SK-N-SH treated with all-trans-retinoic acid at 6 μM for 48 hours (cell line): Measurements from ENCODE around the gene CERS4.

ENCODE experiments used
- CSDC2 ChIP-seq: fragments of 250-450 bp; sonication (Bioruptor Pico); IDR thresholded peaks from 2 replicates; pipeline ENCODE4 v1.5.0; 2020; ENCODE audit warnings: mild to moderate bottlenecking, moderate library complexity
- ESRRG ChIP-seq: fragments of 250-450 bp; sonication (Bioruptor Pico); IDR thresholded peaks from 2 replicates; pipeline ENCODE4 v1.6.1; 2021; ENCODE audit warnings: mild to moderate bottlenecking
- ZFP3 ChIP-seq: fragments of 250-450 bp; sonication (Bioruptor Pico); IDR thresholded peaks from 2 replicates; pipeline ENCODE4 v1.5.0; 2020; ENCODE audit warnings: mild to moderate bottlenecking, moderate library complexity
- ZFP30 ChIP-seq: fragments of 450-650 bp; formaldehyde crosslinking; IDR thresholded peaks from 2 replicates; pipeline ENCODE4 v1.5.0; 2022; ENCODE audit warnings: mild to moderate bottlenecking, moderate library complexity
- TF ChIP-seq, protein P1 (sequence below): fragments of 250-450 bp; sonication (Bioruptor Pico); IDR thresholded peaks from 2 replicates; pipeline ENCODE4 v1.5.1; 2021; ENCODE audit warnings: mild to moderate bottlenecking, moderate library complexity
- TF ChIP-seq, protein P2 (sequence below): fragments of 250-450 bp; sonication (Bioruptor Pico); IDR thresholded peaks from 2 replicates; pipeline ENCODE4 v1.5.1; 2020; ENCODE audit warnings: low read depth, mild to moderate bottlenecking, moderate library complexity
- TF ChIP-seq, protein P3 (sequence below): fragments of 250-450 bp; sonication (Bioruptor Pico); IDR thresholded peaks from 2 replicates; pipeline ENCODE4 v1.8.0; 2020; ENCODE audit warnings: mild to moderate bottlenecking, moderate library complexity, borderline replicate concordance

DNA sequence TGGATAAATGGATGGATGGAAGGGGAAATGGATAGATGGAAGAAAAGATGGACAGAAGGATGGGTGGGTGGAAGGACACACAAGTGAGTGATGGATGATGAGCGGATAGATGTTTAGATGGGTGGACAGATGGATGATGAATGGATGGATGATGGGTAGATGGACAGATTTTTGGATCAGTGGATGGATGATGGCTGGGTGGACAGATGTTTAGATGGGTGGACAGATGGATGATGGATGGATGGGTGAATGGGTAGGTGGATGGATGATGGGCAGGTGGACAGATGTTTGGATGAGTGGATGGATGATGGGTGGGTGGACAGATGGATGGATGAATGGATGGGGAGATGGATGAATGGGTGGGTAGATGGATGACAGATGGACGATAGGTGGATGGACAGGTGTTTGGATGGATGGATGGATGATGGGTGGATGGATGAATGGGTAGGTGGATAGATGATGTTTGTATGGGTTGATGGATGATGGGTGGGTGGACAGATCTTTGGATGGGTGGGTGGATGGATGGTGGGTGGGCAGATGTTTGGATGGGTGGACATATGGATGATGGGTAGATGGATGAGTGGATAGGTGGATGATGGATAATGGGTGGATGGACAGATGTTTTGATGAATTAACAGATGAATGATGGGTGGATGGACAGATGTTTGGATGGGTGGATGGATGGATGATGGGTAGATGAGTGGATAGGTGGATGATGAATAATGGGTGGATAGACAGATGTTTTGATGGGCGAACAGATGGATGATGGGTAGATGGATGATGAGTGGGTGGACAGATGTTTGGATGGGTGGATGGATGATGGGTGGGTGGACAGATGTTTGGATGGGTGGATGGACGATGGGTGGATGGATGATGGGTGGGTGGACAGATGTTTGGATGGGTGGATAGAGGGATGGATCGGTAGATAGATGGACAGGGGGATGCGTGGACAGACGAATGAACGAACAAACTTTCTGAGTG is 39.5 kb downstream of the CERS4 start:
- TF ChIP-seq, protein P1, sequence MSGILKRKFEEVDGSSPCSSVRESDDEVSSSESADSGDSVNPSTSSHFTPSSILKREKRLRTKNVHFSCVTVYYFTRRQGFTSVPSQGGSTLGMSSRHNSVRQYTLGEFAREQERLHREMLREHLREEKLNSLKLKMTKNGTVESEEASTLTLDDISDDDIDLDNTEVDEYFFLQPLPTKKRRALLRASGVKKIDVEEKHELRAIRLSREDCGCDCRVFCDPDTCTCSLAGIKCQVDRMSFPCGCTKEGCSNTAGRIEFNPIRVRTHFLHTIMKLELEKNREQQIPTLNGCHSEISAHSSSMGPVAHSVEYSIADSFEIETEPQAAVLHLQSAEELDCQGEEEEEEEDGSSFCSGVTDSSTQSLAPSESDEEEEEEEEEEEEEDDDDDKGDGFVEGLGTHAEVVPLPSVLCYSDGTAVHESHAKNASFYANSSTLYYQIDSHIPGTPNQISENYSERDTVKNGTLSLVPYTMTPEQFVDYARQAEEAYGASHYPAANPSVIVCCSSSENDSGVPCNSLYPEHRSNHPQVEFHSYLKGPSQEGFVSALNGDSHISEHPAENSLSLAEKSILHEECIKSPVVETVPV, result no peak
- TF ChIP-seq ZFP3 (CRISPR knock-in tag) (no peak), ZFP30 (CRISPR knock-in tag) (no peak), ESRRG (CRISPR knock-in tag) (no peak), CSDC2 (CRISPR knock-in tag) (no peak)
- TF ChIP-seq, protein P2, sequence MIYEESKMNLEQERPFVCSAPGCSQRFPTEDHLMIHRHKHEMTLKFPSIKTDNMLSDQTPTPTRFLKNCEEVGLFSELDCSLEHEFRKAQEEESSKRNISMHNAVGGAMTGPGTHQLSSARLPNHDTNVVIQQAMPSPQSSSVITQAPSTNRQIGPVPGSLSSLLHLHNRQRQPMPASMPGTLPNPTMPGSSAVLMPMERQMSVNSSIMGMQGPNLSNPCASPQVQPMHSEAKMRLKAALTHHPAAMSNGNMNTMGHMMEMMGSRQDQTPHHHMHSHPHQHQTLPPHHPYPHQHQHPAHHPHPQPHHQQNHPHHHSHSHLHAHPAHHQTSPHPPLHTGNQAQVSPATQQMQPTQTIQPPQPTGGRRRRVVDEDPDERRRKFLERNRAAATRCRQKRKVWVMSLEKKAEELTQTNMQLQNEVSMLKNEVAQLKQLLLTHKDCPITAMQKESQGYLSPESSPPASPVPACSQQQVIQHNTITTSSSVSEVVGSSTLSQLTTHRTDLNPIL (CRISPR knock-in tag), result no peak
- TF ChIP-seq, protein P3, sequence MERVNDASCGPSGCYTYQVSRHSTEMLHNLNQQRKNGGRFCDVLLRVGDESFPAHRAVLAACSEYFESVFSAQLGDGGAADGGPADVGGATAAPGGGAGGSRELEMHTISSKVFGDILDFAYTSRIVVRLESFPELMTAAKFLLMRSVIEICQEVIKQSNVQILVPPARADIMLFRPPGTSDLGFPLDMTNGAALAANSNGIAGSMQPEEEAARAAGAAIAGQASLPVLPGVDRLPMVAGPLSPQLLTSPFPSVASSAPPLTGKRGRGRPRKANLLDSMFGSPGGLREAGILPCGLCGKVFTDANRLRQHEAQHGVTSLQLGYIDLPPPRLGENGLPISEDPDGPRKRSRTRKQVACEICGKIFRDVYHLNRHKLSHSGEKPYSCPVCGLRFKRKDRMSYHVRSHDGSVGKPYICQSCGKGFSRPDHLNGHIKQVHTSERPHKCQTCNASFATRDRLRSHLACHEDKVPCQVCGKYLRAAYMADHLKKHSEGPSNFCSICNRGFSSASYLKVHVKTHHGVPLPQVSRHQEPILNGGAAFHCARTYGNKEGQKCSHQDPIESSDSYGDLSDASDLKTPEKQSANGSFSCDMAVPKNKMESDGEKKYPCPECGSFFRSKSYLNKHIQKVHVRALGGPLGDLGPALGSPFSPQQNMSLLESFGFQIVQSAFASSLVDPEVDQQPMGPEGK (CRISPR knock-in tag), result no peak
